GM19397 (cell line): Measurements from ENCODE around the gene RHBDF2.
"Not testable (repeated sequence)": the region's sequence is repeated elsewhere in the genome, so short reads cannot be mapped to it uniquely, and the experiment has no call there.

Experiments
- ATAC-seq: cut with Tn5 transposase; IDR thresholded peaks from one replicate; pipeline ENCODE4 v1.9.1; 2021; ENCODE audit warnings: mild to moderate bottlenecking, moderate library complexity; ENCODE audit not compliant: unreplicated experiment

RHBDF2 gene

GRCh38 chr17:76538281-76538931, 37.2 kb upstream of the RHBDF2 start:
- ATAC-seq, result no peak

GRCh38 chr17:76537578-76538280, 36.5 kb upstream of the RHBDF2 start, which contains the start of gene CYGB:
TSS of gene CYGB (minus strand) at chr17:76537709. CDS start at chr17:76537542, 167 bp downstream.
- no peak for ATAC-seq

GRCh38 chr17:76537288-76537577, 36.0 kb upstream of the RHBDF2 start:
- ATAC-seq, result no peak

GRCh38 chr17:76536511-76537287, 35.5 kb upstream of the RHBDF2 start:
- no peak for ATAC-seq

GRCh38 chr17:76535788-76536510, 34.7 kb upstream of the RHBDF2 start:
- no peak for ATAC-seq

GRCh38 chr17:76534831-76535732, 33.9 kb upstream of the RHBDF2 start:
- no peak for ATAC-seq

GRCh38 chr17:76533640-76534359, 32.6 kb upstream of the RHBDF2 start:
- ATAC-seq, result not testable (repeated sequence)

- no peak for ATAC-seq
These were observed 30.9 kb upstream of the RHBDF2 start for GRCh38 chr17:76532072-76532651.

- ATAC-seq, result no peak
These were observed 30.3 kb upstream of the RHBDF2 start for GRCh38 chr17:76531486-76532038.

GRCh38 chr17:76530811-76531485, 29.7 kb upstream of the RHBDF2 start:
- ATAC-seq, result no peak

GRCh38 chr17:76530095-76530723, 29.0 kb upstream of the RHBDF2 start:
- no peak for ATAC-seq

- ATAC-seq, result no peak
These were observed 28.2 kb upstream of the RHBDF2 start for GRCh38 chr17:76529224-76530094.

GRCh38 chr17:76528528-76529223, 27.5 kb upstream of the RHBDF2 start:
- ATAC-seq, result no peak

- ATAC-seq, result peak; percentile 39
These were observed 26.9 kb upstream of the RHBDF2 start for GRCh38 chr17:76528156-76528527.

- ATAC-seq, result peak; percentile 58
These were observed 26.3 kb upstream of the RHBDF2 start for GRCh38 chr17:76527430-76528111.

- ATAC-seq, result not testable (repeated sequence)
These were observed 25.8 kb upstream of the RHBDF2 start for GRCh38 chr17:76527016-76527415.
